GM12801 (cell line): ENCODE results near the gene TRAPPC12.

Experiments
- CTCF ChIP-seq: IDR thresholded peaks from one replicate; pipeline ENCODE4 v1.5.1; 2011; ENCODE audit warnings: control low read depth; ENCODE audit not compliant: insufficient read length; ENCODE audit errors: extremely low read depth

TRAPPC12 gene

GRCh38 chr2:3355951-3356569, 23.4 kb upstream of the TRAPPC12 start:
- TF ChIP-seq CTCF, result no peak

GRCh38 chr2:3356799-3357198, 22.7 kb upstream of the TRAPPC12 start:
- TF ChIP-seq CTCF, result no peak

GRCh38 chr2:3357926-3358325, 21.6 kb upstream of the TRAPPC12 start:
- no peak for TF ChIP-seq CTCF

- no peak for TF ChIP-seq CTCF
These were observed 17.7 kb upstream of the TRAPPC12 start for GRCh38 chr2:3361518-3362389.

- TF ChIP-seq CTCF, result no peak
These were observed 14.3 kb upstream of the TRAPPC12 start for GRCh38 chr2:3365219-3365618.

- TF ChIP-seq CTCF, result no peak
These were observed 11.2 kb upstream of the TRAPPC12 start for GRCh38 chr2:3368261-3368722.

GRCh38 chr2:3376821-3377220, 2.7 kb upstream of the TRAPPC12 start:
- TF ChIP-seq CTCF, result no peak
